H1 (cell line): ENCODE results near the gene FMN2. TPM values are rescaled to one million over a fixed set of nuclear protein-coding genes. Genes with fewer than 3 reads are reported as not detected.

Experiments used
- CTCF ChIA-PET: fragments of 300-600 bp; sonication (Branson Sonifier 250); formaldehyde crosslinking; loops from one replicate; lab custom pipeline; 2021; ENCODE audit not compliant: partially characterized antibody; lab: Charles Lee
- POLR2A ChIA-PET: fragments of 300-600 bp; sonication (Branson Sonifier 250); formaldehyde crosslinking; loops from one replicate; lab custom pipeline; 2021; ENCODE audit warnings: inconsistent platforms; ENCODE audit not compliant: partially characterized antibody; lab: Charles Lee
- DNase-seq, 2 experiments: peaks; one replicate each; pipeline versions ENCODE4 v3.0.0 to v3.0.0-alpha.2; 2010 to 2022; ENCODE audit warnings: low spot score in 2 of 2, low read depth in 1 of 2, mixed read lengths in 1 of 2
- FAIRE-seq: peaks from 2 replicates; lab custom pipeline; 2011; peaks lifted over from hg19 to GRCh38; lab: Jason Lieb, UNC
- H2AFZ ChIP-seq: 2 replicates; pipeline ENCODE4 v1.8.1; 2012; ENCODE audit warnings: low read length, inconsistent platforms
- H2AK5ac ChIP-seq: 2 replicates; pipeline ENCODE4 v1.6.1; 2013; ENCODE audit warnings: low read depth, low read length
- H2BK120ac ChIP-seq: replicated peaks from 2 replicates; pipeline ENCODE3; 2013; ENCODE audit warnings: low read depth, low read length, inconsistent platforms
- H2BK12ac ChIP-seq: 2 replicates; pipeline ENCODE4 v1.6.1; 2013; ENCODE audit warnings: low read depth, low read length
- H2BK15ac ChIP-seq: 2 replicates; pipeline ENCODE4 v1.6.1; 2013; ENCODE audit warnings: low read length
- H2BK20ac ChIP-seq: 2 replicates; pipeline ENCODE4 v1.6.1; 2013; ENCODE audit warnings: low read length
- H2BK5ac ChIP-seq: 2 replicates; pipeline ENCODE4 v1.6.1; 2013; ENCODE audit warnings: low read depth, low read length
- H3K14ac ChIP-seq: 2 replicates; pipeline ENCODE4 v1.6.1; 2013; ENCODE audit warnings: inconsistent platforms; ENCODE audit not compliant: insufficient read length
- H3K18ac ChIP-seq: 2 replicates; pipeline ENCODE4 v1.6.1; 2013; ENCODE audit warnings: low read length; ENCODE audit errors: extremely low read depth
- H3K23ac ChIP-seq: 2 replicates; pipeline ENCODE4 v1.6.1; 2013; ENCODE audit warnings: inconsistent platforms; ENCODE audit not compliant: insufficient read length
- H3K23me2 ChIP-seq: 2 replicates; pipeline ENCODE4 v1.6.1; 2013; ENCODE audit warnings: low read depth, low read length
- H3K27ac ChIP-seq: 2 replicates; pipeline ENCODE4 v1.6.1; 2011; ENCODE audit warnings: low read depth, low read length, inconsistent platforms
- H3K27me3 ChIP-seq, 4 experiments: replicated peaks in 1 of 4; 1 replicate in 1 of 4; 2 replicates in 3 of 4; pipeline versions ENCODE4 v1.6.1 to v1.8.1; 2011 to 2013; ENCODE audit warnings: low read length in 3 of 4, mild to moderate bottlenecking in 3 of 4, inconsistent platforms in 2 of 4, mixed read lengths in 2 of 4, moderate library complexity in 1 of 4; ENCODE audit not compliant: control insufficient read depth in 3 of 4, insufficient read depth in 3 of 4; ENCODE audit errors: extremely low read depth in 1 of 4
- H3K36me3 ChIP-seq, 4 experiments: 2 replicates each; pipeline versions ENCODE4 v1.6.1 to v1.8.1; 2011 to 2013; ENCODE audit warnings: mild to moderate bottlenecking in 4 of 4, low read length in 3 of 4, moderate library complexity in 2 of 4, control low read depth in 1 of 4, inconsistent platforms in 1 of 4; ENCODE audit not compliant: insufficient read depth in 4 of 4, control insufficient read depth in 2 of 4
- H3K4ac ChIP-seq: replicated peaks from 2 replicates; pipeline ENCODE3; 2013; ENCODE audit warnings: low read length, low read depth, mixed read lengths, inconsistent platforms; ENCODE audit not compliant: insufficient read length
- H3K4me1 ChIP-seq, 4 experiments: replicated peaks in 1 of 4; 1 replicate in 1 of 4; 2 replicates in 3 of 4; pipeline versions ENCODE4 v1.6.1 to v1.8.1; 2011 to 2013; ENCODE audit warnings: low read length in 3 of 4, inconsistent platforms in 2 of 4, mixed read lengths in 1 of 4; ENCODE audit not compliant: insufficient read depth in 4 of 4, control insufficient read depth in 3 of 4
- H3K4me2 ChIP-seq, 2 experiments: 2 replicates each; pipeline versions ENCODE4 v1.6.1 to v1.8.1; 2011 to 2013; ENCODE audit warnings: low read depth in 2 of 2, low read length in 2 of 2, control low read depth in 1 of 2, inconsistent platforms in 1 of 2, mild to moderate bottlenecking in 1 of 2; ENCODE audit not compliant: insufficient read depth in 1 of 2
- H3K4me3 ChIP-seq, 4 experiments: fragments of 200-600, 300-600 bp in 1 of 4; sonication (generic), shearing (Covaris generic), sonication (Bioruptor Twin) in 1 of 4; 2 replicates each; pipeline versions ENCODE4 v1.5.1 to v1.8.1; 2011 to 2016; ENCODE audit warnings: low read length in 4 of 4, low read depth in 3 of 4, control low read depth in 2 of 4, inconsistent platforms in 2 of 4, mild to moderate bottlenecking in 2 of 4, mixed read lengths in 1 of 4, moderate library complexity in 1 of 4; ENCODE audit not compliant: insufficient read depth in 2 of 4; ENCODE audit errors: extremely low read depth in 1 of 4
- H3K56ac ChIP-seq: replicated peaks from 2 replicates; pipeline ENCODE3; 2013; ENCODE audit warnings: low read depth, mild to moderate bottlenecking, mixed read lengths, low read length, inconsistent platforms; ENCODE audit not compliant: insufficient read length
- H3K79me1 ChIP-seq: 2 replicates; pipeline ENCODE4 v1.6.1; 2013; ENCODE audit warnings: low read depth, low read length, control low read depth
- H3K79me2 ChIP-seq, 2 experiments: 2 replicates each; pipeline versions ENCODE4 v1.6.1 to v1.8.1; 2012 to 2013; ENCODE audit warnings: low read length in 2 of 2, mild to moderate bottlenecking in 2 of 2, inconsistent platforms in 1 of 2; ENCODE audit not compliant: insufficient read depth in 2 of 2, control insufficient read depth in 1 of 2
- H3K9ac ChIP-seq, 4 experiments: replicated peaks in 1 of 4; 1 replicate in 1 of 4; 2 replicates in 3 of 4; pipeline versions ENCODE4 v1.6.1 to v1.8.1; 2011 to 2013; ENCODE audit warnings: low read depth in 3 of 4, low read length in 3 of 4, control low read depth in 2 of 4, mild to moderate bottlenecking in 2 of 4, moderate library complexity in 2 of 4, inconsistent platforms in 1 of 4; ENCODE audit errors: extremely low read depth in 1 of 4
- H3K9me3 ChIP-seq, 2 experiments: 2 replicates each; pipeline versions ENCODE4 v1.6.1 to v1.8.1; 2012 to 2013; ENCODE audit warnings: mild to moderate bottlenecking in 2 of 2, moderate library complexity in 2 of 2, control low read depth in 1 of 2, inconsistent platforms in 1 of 2, low read depth in 1 of 2, low read length in 1 of 2, mixed read lengths in 1 of 2; ENCODE audit not compliant: insufficient read depth in 2 of 2
- H4K20me1 ChIP-seq, 2 experiments: replicated peaks in 1 of 2; 2 replicates each; pipeline versions ENCODE3 to v1.8.1; 2011 to 2013; ENCODE audit warnings: inconsistent platforms in 2 of 2, low read length in 2 of 2, mild to moderate bottlenecking in 1 of 2; ENCODE audit not compliant: insufficient read depth in 2 of 2, control insufficient read depth in 1 of 2
- H4K5ac ChIP-seq: 2 replicates; pipeline ENCODE4 v1.6.1; 2013; ENCODE audit warnings: low read length, low read depth, mixed read lengths, inconsistent platforms; ENCODE audit not compliant: insufficient read length
- H4K8ac ChIP-seq: 2 replicates; pipeline ENCODE4 v1.8.0; 2013; ENCODE audit warnings: mild to moderate bottlenecking, moderate library complexity, low read length, inconsistent platforms; ENCODE audit not compliant: insufficient read depth; ENCODE audit errors: extremely low read depth
- H4K91ac ChIP-seq: replicated peaks from 2 replicates; pipeline ENCODE3; 2013; ENCODE audit warnings: low read length, mixed read lengths, inconsistent platforms; ENCODE audit not compliant: insufficient read length
- ATF2 ChIP-seq: IDR thresholded peaks from 2 replicates; pipeline ENCODE4 v1.6.1; 2012; ENCODE audit warnings: low read length, inconsistent platforms
- BCL11A ChIP-seq, 2 experiments: IDR thresholded peaks; one replicate each; pipeline ENCODE4 v1.6.1; 2011; ENCODE audit warnings: low read depth in 2 of 2, low read length in 2 of 2, mild to moderate bottlenecking in 2 of 2
- CBX5 ChIP-seq: fragments of 300-800, 300-1000 bp; sonication (generic); IDR thresholded peaks from 2 replicates; pipeline ENCODE4 v1.7.1; 2016; ENCODE audit warnings: antibody characterized with exemption, low read length, low read depth
- GABPA ChIP-seq: IDR thresholded peaks from 2 replicates; pipeline ENCODE4 v1.6.1; 2011; ENCODE audit warnings: mild to moderate bottlenecking, low read length, moderate library complexity, borderline replicate concordance; ENCODE audit not compliant: insufficient read depth
- KDM4A ChIP-seq: IDR thresholded peaks from one replicate; pipeline ENCODE4 v1.7.1; 2012; ENCODE audit warnings: low read depth, mild to moderate bottlenecking, moderate library complexity, low read length, inconsistent platforms; ENCODE audit not compliant: severe bottlenecking
- PHF8 ChIP-seq: fragments of 200-600 bp; sonication (generic); conservative IDR thresholded peaks from 2 replicates; pipeline ENCODE4 v1.7.1; 2012; ENCODE audit warnings: low read depth, mild to moderate bottlenecking, inconsistent platforms, low read length, moderate library complexity
- POLR2A ChIP-seq, 2 experiments: IDR thresholded peaks; 1 replicate in 1 of 2; 2 replicates in 1 of 2; pipeline ENCODE4 v1.6.1; 2011; ENCODE audit warnings: low read depth in 2 of 2, low read length in 2 of 2, mild to moderate bottlenecking in 2 of 2; ENCODE audit errors: control extremely low read depth in 1 of 2
- SIN3A ChIP-seq, 2 experiments: IDR thresholded peaks in 1 of 2; conservative IDR thresholded peaks in 1 of 2; 2 replicates each; pipeline ENCODE4 v1.6.1; 2011 to 2012; ENCODE audit warnings: low read length in 2 of 2, improper control_type of control experiment in 1 of 2, low read depth in 1 of 2, mild to moderate bottlenecking in 1 of 2
- SIX5 ChIP-seq: IDR thresholded peaks from 2 replicates; pipeline ENCODE4 v1.6.1; 2011; ENCODE audit warnings: mild to moderate bottlenecking, low read depth, low read length
- TBP ChIP-seq: IDR thresholded peaks from 2 replicates; pipeline ENCODE4 v1.6.1; 2011; ENCODE audit warnings: low read depth, low read length, improper control_type of control experiment
- WGBS, 2 experiments: shearing (Covaris generic) in 1 of 2; methylation state at CpG; one replicate each; pipeline versions ENCODE4 v1.1.6 to v1.1.7; 2013 to 2015; ENCODE audit warnings: low lambda C conversion rate in 2 of 2, mixed read lengths in 2 of 2, inconsistent platforms in 1 of 2, low coverage in 1 of 2, missing lambda C conversion rate in 1 of 2; ENCODE audit not compliant: insufficient replicate concordance in 2 of 2, insufficient coverage in 1 of 2, insufficient read length in 1 of 2; ENCODE audit errors: extremely low coverage in 1 of 2, missing lambda C conversion rate in 1 of 2; 5-methylcytosine and 5-hydroxymethylcytosine counted together
- polyA plus RNA-seq, 7 experiments: library from polyadenylated mRNA; depleted of rRNA in 3 of 7; stranded (reverse) in 5 of 7; unstranded in 2 of 7; fragments of >200 nt in 5 of 7; fragments of 200-250 nt in 2 of 7; gene quantifications; 1 replicate in 5 of 7; 2 replicates in 1 of 7; 4 replicates in 1 of 7; pipeline versions ENCODE4 v1.2.1 to v1.2.3, GENCODE V29; 2011 to 2013; ENCODE audit warnings: missing spikeins in 2 of 7, mixed read lengths in 2 of 7
- total RNA-seq: library from RNA; stranded (reverse); fragmentation: NEBNext Ultra II Directional; extraction: Animal tissue kit (Norgen Biotek cat#: 25700); gene quantifications from 2 replicates; pipeline ENCODE4 v1.2.1, GENCODE V29; 2021

Gene FMN2
- total and polyA plus RNA-seq, 2 of the 8 experiments (the other 6 are each of a cell fraction or from before 2014, with no cell fraction given), result 0.83 to 2.0 TPM

GRCh38 chr1:240492832-240493440, 401.3 kb downstream of the FMN2 start:
- Histone ChIP-seq H3K27ac (no peak overlapping the region), H2BK12ac (peak overlapping the region; percentile 40), H2BK5ac (peak overlapping the region; percentile 49; the same call in 1 of the 2 replicates), H3K36me3 (no peaks in the 10 kb centered on the region), H3K56ac (no peak overlapping the region), H4K91ac (no peak overlapping the region), H4K20me1 (no peaks in the 10 kb centered on the region), H3K27me3 (peaks cover 0 to 14% (median 10%) of the 10 kb centered on the region in 4 experiments; a peak in 4 of 7 replicates), H3K4me3 (peak overlapping the region; percentile 26 to 53 (median 36); a peak in 6 of 8 replicates), H3K9me3 (no peaks in the 10 kb centered on the region), H3K79me1 (no peaks in the 10 kb centered on the region), H4K5ac (no peak overlapping the region), H2AK5ac (no peak overlapping the region), H3K23ac (no peak overlapping the region), H3K23me2 (peaks cover 2% of the 10 kb centered on the region; the same call in 1 of the 2 replicates), H3K4me1 (peaks cover 0 to 4% (median under 1%) of the 10 kb centered on the region in 4 experiments; a peak in 2 of 7 replicates), H3K4ac (no peak overlapping the region), H3K4me2 (peak overlapping the region; percentile 46 to 79), H3K79me2 (no peaks in the 10 kb centered on the region), H2AFZ (peak overlapping the region; percentile 89; the same call in 1 of the 2 replicates), H3K18ac (peak overlapping the region; percentile 81), H2BK15ac (no peak overlapping the region), H2BK120ac (no peak overlapping the region), H4K8ac (peak overlapping the region; percentile 95), H3K9ac (no peak overlapping the region; a peak in 1 of 7 replicates), H2BK20ac (peak overlapping the region; percentile 72; the same call in 1 of the 2 replicates), H3K14ac (no peak overlapping the region)
- FAIRE-seq, result no peak
- POLR2A ChIA-PET, result interaction anchor here (0.8 to 0.9 kb wide), 2 partner anchors 9 to 101 kb away, joined by 3 to 4 read pairs; no protein-coding TSS in a partner anchor
- peak; percentile 78 to 81 for DNase-seq
- 15% methylated on average over 51 of the region's 52 CpGs; no CpG with 5 or more reads in 1 of the 2 experiments for WGBS, 2 experiments
- CTCF ChIA-PET, result interaction anchor here (0.6 to 4.3 kb wide), 34 partner anchors 8 to 466 kb away, joined by 3 to 20 read pairs (median 4); no protein-coding TSS in a partner anchor
- TF ChIP-seq KDM4A (peak; percentile 12), CBX5 (no peak), TBP (peak; percentile 44; the same call in 1 of the 2 replicates), SIN3A (conservative IDR thresholded peaks at IDR 0.05 in 1 of 2, IDR thresholded peaks at IDR 0.05 in 1 of 2; ENCODE audit: low read depth in 1 of 2, low read length in 2 of 2) (no peak), GABPA (no peak), PHF8 (0 out of 2 replicates have a peak, but pooled peaks have one; percentile 19), POLR2A (IDR thresholded peaks at IDR 0.05; ENCODE audit: control extremely low read depth in 1 of 2, low read depth in 2 of 2, low read length in 2 of 2) (no peak), ATF2 (no peak), BCL11A (IDR thresholded peaks at IDR 0.05; ENCODE audit: low read depth in 2 of 2, low read length in 2 of 2) (no peak), SIX5 (no peak)
